Gastroesophageal sphincter (tissue), 4 donors: ENCODE results near the gene GPBAR1. TPM values are rescaled to one million over a fixed set of nuclear protein-coding genes. Genes with fewer than 3 reads are reported as not detected.

Source experiments
- ATAC-seq: fragments of 150-250 bp; one replicate; pipeline ENCODE4 v1.9.1; 2016; ENCODE audit warnings: mild to moderate bottlenecking, moderate library complexity
- H3K27ac ChIP-seq, 4 donors: fragments of 200-600 bp; sonication (generic) in 3 of 4; 1 replicate in 3 of 4; 2 replicates in 1 of 4; pipeline ENCODE4 v1.5.1; 2016 to 2019
- H3K27me3 ChIP-seq: fragments of 200-600 bp; sonication (generic); one replicate; pipeline ENCODE4 v1.5.1; 2019
- H3K36me3 ChIP-seq, 2 donors: fragments of 200-600 bp; sonication (generic); one replicate each; pipeline ENCODE4 v1.5.1; 2019; ENCODE audit warnings: control low read depth in 1 of 2
- H3K4me1 ChIP-seq, 3 donors: fragments of 200-600 bp; sonication (generic); 1 replicate in 2 of 3; 2 replicates in 1 of 3; pipeline ENCODE4 v1.5.1; 2016 to 2019; ENCODE audit warnings: control low read depth in 2 of 3
- H3K4me3 ChIP-seq, 2 donors: fragments of 200-600 bp; sonication (generic); one replicate each; pipeline ENCODE4 v1.5.1; 2019; ENCODE audit warnings: mild to moderate bottlenecking in 1 of 2, moderate library complexity in 1 of 2
- H3K9me3 ChIP-seq, 3 donors: fragments of 200-600 bp; sonication (generic); one replicate each; pipeline ENCODE4 v1.5.1; 2017 to 2019; ENCODE audit warnings: control low read depth in 2 of 3
- CTCF ChIP-seq, 4 experiments: fragments of 200-600 bp in 2 of 4; fragments of 450-650 bp in 2 of 4; sonication (generic) in 1 of 4; IDR thresholded peaks; one replicate each; pipeline ENCODE4 v1.5.1; 2017 to 2019; ENCODE audit warnings: antibody characterized with exemption in 4 of 4, mild to moderate bottlenecking in 2 of 4, moderate library complexity in 2 of 4
- EP300 ChIP-seq: sonication (generic); formaldehyde crosslinking; IDR thresholded peaks from one replicate; pipeline ENCODE4 v1.6.1; 2017; ENCODE audit warnings: antibody characterized with exemption, mild to moderate bottlenecking
- POLR2A ChIP-seq, 2 donors: fragments of 450-650 bp; IDR thresholded peaks; one replicate each; pipeline ENCODE4 v1.6.1; 2017; ENCODE audit warnings: antibody characterized with exemption in 2 of 2, mild to moderate bottlenecking in 2 of 2, moderate library complexity in 1 of 2
- POLR2AphosphoS5 ChIP-seq: sonication (generic); formaldehyde crosslinking; IDR thresholded peaks from one replicate; pipeline ENCODE4 v1.6.1; 2017; ENCODE audit warnings: antibody characterized with exemption
- WGBS, 2 donors: methylation state at CpG; one replicate each; pipeline ENCODE4 v1.1.5; 2018; ENCODE audit warnings: low coverage in 1 of 2; 5-methylcytosine and 5-hydroxymethylcytosine counted together
- total RNA-seq, 4 donors: library from RNA; depleted of rRNA; stranded (reverse); fragments of >200 nt; gene quantifications; one replicate each; pipeline ENCODE4 v1.1.0, GENCODE V29; 2016

GPBAR1 gene
- total RNA-seq, 4 donors from 2014 or later, result 0.31 to 4.0 (median 1.4) TPM

GRCh38 chr2:218257390-218257981 is 3.3 kb upstream of the GPBAR1 start:
- Histone ChIP-seq H3K27ac (peak overlapping the region in 2 of 4 donors; percentile 5 to 27), H3K4me1 (peaks cover 0 to 52% (median 41%) of the 10 kb centered on the region in 3 donors), H3K36me3 (peaks cover 0 to 47% of the 10 kb centered on the region in 2 donors), H3K4me3 (no peak overlapping the region), H3K9me3 (no peaks in the 10 kb centered on the region), H3K27me3 (no peaks in the 10 kb centered on the region)
- WGBS, 2 donors, result 65 to 66% methylated on average over 4 to 7 of the region's 8 CpGs
- TF ChIP-seq CTCF (IDR thresholded peaks at IDR 0.05) (peak in 3 of 4 experiments; percentile 40 to 56 (median 49)), EP300 (no peak), POLR2AphosphoS5 (no peak)
- ATAC-seq, result no peak

- peak; percentile 82 for ATAC-seq
- Histone ChIP-seq H3K4me1 (peaks cover 0 to 57% (median 45%) of the 10 kb centered on the region in 3 donors), H3K4me3 (peak overlapping the region in 1 of 2 donors; percentile 2), H3K27me3 (no peaks in the 10 kb centered on the region), H3K9me3 (no peaks in the 10 kb centered on the region), H3K27ac (peak overlapping the region; percentile 15 to 86 (median 84)), H3K36me3 (peaks cover 0 to 46% of the 10 kb centered on the region in 2 donors)
- TF ChIP-seq POLR2AphosphoS5 (peak; percentile 94), POLR2A (IDR thresholded peaks at IDR 0.05) (no peak), EP300 (no peak)
- WGBS, 2 donors, result 10 to 21% methylated on average over 9 to 14 of the region's 15 CpGs
Measured at GRCh38 chr2:218259099-218259961, 1.5 kb upstream of the GPBAR1 start.

GRCh38 chr2:218260166-218260565 is 649 bp upstream of the GPBAR1 start:
- no peak for TF ChIP-seq CTCF (IDR thresholded peaks at IDR 0.05)
- no peak for TF ChIP-seq POLR2AphosphoS5
- no peak for TF ChIP-seq POLR2A (IDR thresholded peaks at IDR 0.05)
- TF ChIP-seq EP300, result no peak
- Histone ChIP-seq H3K27ac (peak overlapping the region in 3 of 4 donors; percentile 82 to 86 (median 86)), H3K9me3 (no peaks in the 10 kb centered on the region), H3K4me3 (no peak overlapping the region), H3K27me3 (no peaks in the 10 kb centered on the region), H3K36me3 (peaks cover 0 to 46% of the 10 kb centered on the region in 2 donors), H3K4me1 (peaks cover 0 to 62% (median 45%) of the 10 kb centered on the region in 3 donors)
- ATAC-seq, result no peak
- WGBS, 2 donors, result 83 to 92% methylated on average over 1 to 5 of the region's 5 CpGs

GRCh38 chr2:218261423-218262236 is 815 bp downstream of the GPBAR1 start:
- peak overlapping the region in 3 of 4 donors; percentile 82 to 86 (median 86) for H3K27ac ChIP-seq
- WGBS, 2 donors, result 0 to 71% methylated on average over 1 to 4 of the region's 8 CpGs
- ATAC-seq, result no peak
- TF ChIP-seq EP300 (no peak), POLR2A (IDR thresholded peaks at IDR 0.05) (no peak), POLR2AphosphoS5 (no peak), CTCF (IDR thresholded peaks at IDR 0.05) (no peak)
- peaks cover 0 to 62% (median 45%) of the 10 kb centered on the region in 3 donors for H3K4me1 ChIP-seq
- H3K9me3 ChIP-seq, result no peaks in the 10 kb centered on the region
- H3K27me3 ChIP-seq, result no peaks in the 10 kb centered on the region
- H3K4me3 ChIP-seq, result no peak overlapping the region
- peaks cover 0 to 46% of the 10 kb centered on the region in 2 donors for H3K36me3 ChIP-seq

- WGBS, 2 donors, result 49 to 59% methylated on average over 2 to 3 of the region's 6 CpGs
- TF ChIP-seq EP300 (no peak), POLR2A (IDR thresholded peaks at IDR 0.05) (no peak), POLR2AphosphoS5 (no peak), CTCF (IDR thresholded peaks at IDR 0.05) (no peak)
- no peak for ATAC-seq
- Histone ChIP-seq H3K27me3 (no peaks in the 10 kb centered on the region), H3K36me3 (peaks cover 0 to 47% of the 10 kb centered on the region in 2 donors), H3K27ac (peak overlapping the region in 3 of 4 donors; percentile 82 to 86 (median 86)), H3K4me3 (no peak overlapping the region), H3K9me3 (no peaks in the 10 kb centered on the region), H3K4me1 (peaks cover 0 to 67% (median 45%) of the 10 kb centered on the region in 3 donors)
Measured at GRCh38 chr2:218262237-218262600, 1.4 kb downstream of the GPBAR1 start.
